Stimulated activated CD4-positive, alpha-beta T cell treated with anti-CD3 and anti-CD28 coated beads, Interleukin-15, amount 100 ng/mL, for 48 hours (primary cell): ENCODE results near the gene CATSPER1.

Experiments
- DNase-seq, 2 donors: peaks; one replicate each; pipeline ENCODE4 v3.0.0-alpha.2; 2020; ENCODE audit warnings: low read depth in 2 of 2

Gene CATSPER1

GRCh38 chr11:66002648-66003225 is 23.5 kb downstream of the CATSPER1 start:
- no peak for DNase-seq

DNA sequence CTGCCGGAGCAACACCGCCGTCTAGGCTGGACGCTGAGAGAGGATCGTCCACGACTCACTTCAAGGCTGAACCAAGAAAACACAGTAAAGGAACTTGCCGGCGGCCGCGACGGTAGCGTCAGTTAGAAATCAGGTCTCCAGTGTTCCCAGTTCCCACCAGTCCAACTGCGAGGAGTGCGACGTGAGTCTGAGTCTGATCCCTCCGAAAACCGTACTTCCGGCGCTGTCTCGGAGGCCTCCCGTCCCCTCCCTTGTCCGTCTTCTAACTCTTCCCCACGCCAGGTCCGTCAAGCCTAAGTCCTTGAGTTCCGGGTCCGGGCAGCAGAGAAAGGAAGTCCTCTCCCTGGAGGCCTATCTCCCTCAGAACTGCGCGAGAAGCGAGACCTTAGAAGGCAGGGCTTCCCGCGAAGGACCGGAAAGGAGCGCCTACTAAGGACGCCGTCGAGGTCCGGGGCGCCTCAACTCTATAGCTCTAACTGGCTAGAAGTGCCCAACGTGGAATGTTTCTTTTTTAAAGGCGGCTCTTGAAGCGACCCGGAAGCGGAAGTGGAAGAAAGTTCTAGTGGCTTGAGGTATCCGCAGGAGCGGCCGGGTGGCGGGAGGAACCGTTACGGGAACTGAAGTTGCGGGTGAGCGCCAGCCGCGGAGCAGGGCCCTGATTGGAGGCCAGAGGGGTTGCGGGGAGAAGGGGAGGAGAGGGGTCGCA is 24.2 kb downstream of the CATSPER1 start, which contains the start of the genes BANF1 and EIF1AD:
Gene BANF1, plus strand, starts transcription at position 562 of the 706 bp plus-strand sequence. CDS start 748 bp downstream, outside the sequence.
Gene EIF1AD, minus strand, starts transcription at position 216 of the 706 bp plus-strand sequence. CDS start 1,768 bp downstream, outside the sequence.
- DNase-seq, result peak; percentile 91 to 93

GRCh38 chr11:65997286-65997685 is 29.0 kb downstream of the CATSPER1 start:
- no peak for DNase-seq

DNA sequence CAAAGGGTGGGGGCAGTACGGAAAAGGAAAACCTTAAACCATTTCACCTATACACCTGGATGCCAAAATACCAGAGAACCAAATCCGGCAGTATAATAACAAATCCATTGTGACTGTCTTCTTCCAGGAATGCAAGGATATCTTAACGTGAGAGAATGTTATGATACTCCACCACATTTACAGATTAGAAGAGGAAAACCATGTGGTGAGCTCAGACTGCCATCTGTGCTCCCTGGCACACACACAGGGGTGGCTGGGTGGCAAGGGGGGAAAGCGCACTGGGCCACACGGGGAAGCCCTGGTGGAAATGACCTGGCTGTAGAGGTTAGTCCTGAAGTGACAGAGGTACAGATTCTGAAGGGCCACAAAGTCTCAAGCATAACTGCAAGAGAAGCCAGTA is 34.2 kb downstream of the CATSPER1 start:
- no peak for DNase-seq

DNA sequence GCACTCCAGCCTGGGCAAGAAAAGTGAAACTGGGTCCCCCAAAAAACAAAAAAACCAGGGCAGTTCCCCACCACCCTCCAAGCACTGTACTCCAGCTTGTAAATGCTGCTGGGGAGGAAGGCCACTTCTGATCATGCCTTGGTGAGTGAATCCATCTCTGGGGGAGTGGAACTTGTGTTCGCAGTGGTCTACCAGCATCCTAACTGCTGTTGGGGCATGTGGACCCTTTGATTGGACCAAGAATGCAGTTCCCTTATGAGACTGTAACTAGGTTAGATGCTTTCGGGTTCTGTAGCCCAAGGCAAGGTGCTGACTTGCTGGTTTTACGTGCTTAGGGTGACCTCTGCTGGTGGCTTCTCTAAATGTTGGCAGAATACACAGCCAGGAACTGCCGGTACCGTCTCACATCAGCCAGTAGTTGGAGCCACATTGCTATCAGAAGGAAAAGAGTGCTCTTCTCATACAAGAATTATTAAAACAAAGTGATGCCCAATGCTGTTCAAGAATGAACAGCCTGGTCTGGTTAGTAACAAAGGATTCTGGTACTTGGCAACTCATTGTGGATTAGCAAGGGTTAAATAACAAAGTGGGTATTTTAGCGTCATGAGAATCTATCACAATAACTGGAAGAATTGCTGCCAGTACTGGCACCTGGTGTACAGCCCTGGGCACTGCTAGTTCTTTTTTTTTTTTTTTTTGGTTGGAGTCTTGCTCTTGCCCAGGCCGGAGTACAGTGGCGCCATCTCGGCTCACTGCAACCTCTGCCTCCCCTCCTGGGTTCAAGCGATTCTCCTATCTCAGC is 37.3 kb downstream of the CATSPER1 start:
- peak; percentile 83 to 88 for DNase-seq

DNA sequence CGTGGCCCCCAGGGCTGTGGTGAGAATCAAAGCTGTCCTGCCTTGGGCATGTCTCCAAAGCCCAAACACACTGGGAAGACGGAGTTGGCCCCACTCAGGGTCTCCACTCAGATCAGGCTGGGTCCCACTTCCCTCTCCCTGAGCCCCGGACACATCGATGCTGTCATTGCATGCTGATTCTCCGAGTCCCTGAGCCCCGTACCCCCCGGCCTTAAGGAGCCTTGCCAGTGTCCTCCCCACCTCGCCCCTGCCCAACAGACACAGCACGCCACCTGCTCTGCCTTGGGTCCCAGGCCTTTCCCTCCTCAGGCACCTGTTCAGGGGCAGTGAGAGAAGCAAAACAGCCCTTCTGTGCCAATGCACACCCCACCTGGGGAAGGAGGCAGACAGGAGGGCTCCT is 38.9 kb downstream of the CATSPER1 start:
- DNase-seq, result no peak

GRCh38 chr11:65983589-65983987 is 42.7 kb downstream of the CATSPER1 start:
- DNase-seq, result no peak

- DNase-seq, result no peak
These were observed 43.3 kb downstream of the CATSPER1 start for GRCh38 chr11:65982824-65983588.

GRCh38 chr11:65981972-65982823 is 44.1 kb downstream of the CATSPER1 start:
- no peak for DNase-seq

DNA sequence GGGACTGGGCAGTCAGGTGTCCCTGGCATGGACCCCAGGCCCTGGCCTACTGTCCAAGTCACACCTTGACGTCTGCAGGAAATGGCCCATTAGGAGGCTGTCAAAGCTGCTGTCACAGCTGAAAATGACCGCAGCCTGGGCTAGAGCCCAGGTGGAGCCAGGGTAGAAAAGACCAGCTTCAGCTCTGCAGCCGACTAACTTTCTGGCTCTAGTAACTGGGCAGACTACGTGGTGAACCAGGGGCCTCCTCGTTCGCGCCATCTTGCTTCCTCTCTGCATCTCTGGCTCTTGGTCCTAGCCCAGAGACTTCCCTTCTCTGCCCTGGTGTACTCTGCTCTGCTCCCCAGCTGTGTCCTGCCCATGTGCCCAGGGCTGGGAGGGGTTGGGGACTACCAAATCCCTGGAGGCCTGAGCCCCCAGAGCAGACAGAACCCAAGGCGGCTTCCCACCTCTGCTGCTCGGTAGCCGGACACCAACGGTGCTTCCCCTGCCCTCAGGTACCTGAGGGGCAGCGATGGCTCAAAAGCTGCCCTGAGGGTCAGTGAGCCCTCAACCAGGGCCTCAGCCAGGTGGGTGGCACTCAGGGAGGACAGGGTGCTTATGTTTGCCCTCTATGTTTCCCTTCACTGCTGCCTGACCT is 45.1 kb downstream of the CATSPER1 start:
- DNase-seq, result no peak

GRCh38 chr11:65979261-65979759 is 47.0 kb downstream of the CATSPER1 start:
- no peak for DNase-seq

DNA sequence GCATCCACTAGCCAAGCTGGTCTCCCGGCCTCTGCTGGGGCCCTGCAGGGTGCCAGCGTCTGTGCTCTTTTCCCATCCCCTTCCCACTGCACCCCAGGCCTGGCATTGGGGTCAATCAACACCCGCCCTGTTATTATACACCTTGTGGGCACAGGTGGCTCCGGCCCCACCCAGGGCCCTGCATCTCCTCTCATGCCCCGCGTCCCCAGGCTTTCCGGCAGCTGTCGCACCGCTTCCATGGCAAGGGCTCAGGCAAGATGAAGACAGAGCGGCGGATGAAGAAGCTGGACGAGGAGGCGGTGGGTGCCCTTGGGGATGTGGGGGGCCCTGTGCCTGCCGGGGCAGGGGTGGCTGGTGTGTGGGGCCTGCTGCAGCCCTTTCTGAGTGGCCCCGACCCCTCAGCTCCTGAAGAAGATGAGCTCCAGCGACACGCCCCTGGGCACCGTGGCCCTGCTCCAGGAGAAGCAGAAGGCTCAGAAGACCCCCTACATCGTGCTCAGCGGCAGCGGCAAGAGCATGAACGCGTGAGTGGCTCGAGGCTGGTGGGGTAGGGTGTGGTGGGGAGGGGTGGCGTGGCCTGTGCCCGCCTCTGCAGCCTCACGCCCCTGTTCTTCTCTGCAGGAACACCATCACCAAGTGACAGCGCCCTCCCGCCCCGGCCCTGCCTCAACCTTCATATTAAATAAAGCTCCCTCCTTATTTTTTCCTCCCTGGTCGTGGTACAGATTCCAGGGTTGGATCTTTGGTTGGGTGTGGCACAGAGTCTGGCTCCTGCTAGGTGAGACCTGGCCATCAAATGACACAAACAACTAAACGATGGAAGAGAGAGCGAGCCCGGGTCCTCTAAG is 47.7 kb downstream of the CATSPER1 start:
- no peak for DNase-seq

- DNase-seq, result no peak
These were observed 48.5 kb downstream of the CATSPER1 start for GRCh38 chr11:65977621-65978390.

GRCh38 chr11:65976216-65977176 is 49.8 kb downstream of the CATSPER1 start:
- DNase-seq, result no peak

GRCh38 chr11:65975771-65976170 is 50.5 kb downstream of the CATSPER1 start:
- DNase-seq, result no peak

DNA sequence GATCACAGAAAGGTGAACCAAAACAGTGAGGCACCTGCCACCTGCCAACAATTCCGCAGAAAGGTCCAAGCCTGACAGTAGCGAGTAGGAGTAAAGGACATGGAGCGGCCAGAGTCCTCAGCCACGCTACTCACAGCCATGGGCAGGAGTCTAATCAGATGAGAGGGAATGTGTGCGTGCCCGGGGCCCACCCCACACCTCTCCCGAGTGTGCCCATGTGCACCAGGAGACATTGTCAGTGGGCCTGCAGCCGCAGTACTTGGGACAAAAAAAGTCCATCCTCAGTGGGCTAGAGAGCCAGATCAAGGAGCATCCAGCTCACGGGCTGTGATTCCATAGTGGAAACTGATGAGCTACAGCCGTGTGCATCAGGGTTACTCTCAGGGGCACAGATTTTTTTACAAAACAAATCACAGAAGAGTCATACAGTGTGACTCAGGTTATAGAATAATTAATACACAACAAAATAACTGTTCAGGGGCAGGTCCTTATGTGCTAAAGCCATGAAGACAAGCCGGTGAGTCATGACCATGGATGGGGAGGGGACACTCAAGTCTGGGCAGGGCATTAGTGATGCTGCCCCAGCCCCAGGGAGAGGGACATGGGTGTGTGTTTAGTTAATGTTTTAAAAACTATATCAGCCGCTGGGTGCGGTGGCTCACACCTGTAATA is 52.7 kb downstream of the CATSPER1 start:
- DNase-seq, result no peak

DNA sequence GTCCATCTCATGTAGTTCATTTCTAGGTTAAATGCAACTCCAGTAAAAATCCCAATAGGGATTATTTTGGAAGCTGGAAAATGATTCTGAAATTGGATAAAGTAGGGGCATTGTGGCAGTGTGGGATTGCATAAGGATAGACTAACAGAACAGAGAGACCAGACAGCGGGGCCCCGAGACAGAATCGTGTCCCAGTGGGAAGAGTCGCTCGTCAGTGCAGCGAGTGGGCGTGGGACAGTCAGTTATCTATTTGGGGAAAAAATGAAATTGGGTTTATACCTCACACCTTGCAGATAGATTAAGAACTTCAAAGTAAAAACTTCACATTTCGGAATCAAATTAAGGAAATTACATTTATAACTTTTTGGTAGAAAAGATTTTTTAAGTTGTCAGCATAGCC is 54.2 kb downstream of the CATSPER1 start:
- DNase-seq, result no peak
